HG02885 (cell line): ENCODE measurements around the gene ARMC7.

Source experiments
- ATAC-seq: cut with Tn5 transposase; IDR thresholded peaks from one replicate; pipeline ENCODE4 v1.9.1; 2021; ENCODE audit warnings: mild to moderate bottlenecking; ENCODE audit not compliant: unreplicated experiment, poor library complexity

ARMC7 gene

GRCh38 chr17:75097865-75098264 is 11.9 kb upstream of the ARMC7 start:
- no peak for ATAC-seq

GRCh38 chr17:75098861-75099260 is 10.9 kb upstream of the ARMC7 start:
- ATAC-seq: no peak

GRCh38 chr17:75099881-75100595 is 9.7 kb upstream of the ARMC7 start:
- ATAC-seq: no peak

- ATAC-seq: no peak
Measured at GRCh38 chr17:75102385-75102821, 7.4 kb upstream of the ARMC7 start.

GRCh38 chr17:75103601-75104554 is 5.9 kb upstream of the ARMC7 start:
- ATAC-seq: no peak

- ATAC-seq: no peak
Measured at GRCh38 chr17:75105126-75106080, 4.4 kb upstream of the ARMC7 start.

- ATAC-seq: no peak
Measured at GRCh38 chr17:75108193-75108592, 1.6 kb upstream of the ARMC7 start.

- no peak for ATAC-seq
Measured at GRCh38 chr17:75109046-75109406, 743 bp upstream of the ARMC7 start.

GRCh38 chr17:75110234-75110937 is 617 bp downstream of the ARMC7 start:
- no peak for ATAC-seq

GRCh38 chr17:75111777-75112335 is 2.1 kb downstream of the ARMC7 start:
- ATAC-seq: no peak

GRCh38 chr17:75113798-75114551 is 4.2 kb downstream of the ARMC7 start:
- peak; percentile 52 for ATAC-seq

GRCh38 chr17:75114552-75115314 is 5.0 kb downstream of the ARMC7 start:
- ATAC-seq: no peak

- ATAC-seq: no peak
Measured at GRCh38 chr17:75115555-75115954, 5.8 kb downstream of the ARMC7 start.

GRCh38 chr17:75116737-75117136 is 7.0 kb downstream of the ARMC7 start:
- ATAC-seq: no peak

GRCh38 chr17:75118307-75118706 is 8.5 kb downstream of the ARMC7 start:
- ATAC-seq: no peak

- no peak for ATAC-seq
Measured at GRCh38 chr17:75124041-75124818, 14.5 kb downstream of the ARMC7 start.

- ATAC-seq: no peak
Measured at GRCh38 chr17:75124819-75125162, 15.0 kb downstream of the ARMC7 start.
